ENCODE data around the gene ASTN2. TPM values are rescaled to one million over a fixed set of nuclear protein-coding genes. Genes with fewer than 3 reads are reported as not detected.

ASTN2 gene
- total RNA-seq, 4 donors from 2014 or later, result 0.97 to 4.7 (median 3.0) TPM

DNA sequence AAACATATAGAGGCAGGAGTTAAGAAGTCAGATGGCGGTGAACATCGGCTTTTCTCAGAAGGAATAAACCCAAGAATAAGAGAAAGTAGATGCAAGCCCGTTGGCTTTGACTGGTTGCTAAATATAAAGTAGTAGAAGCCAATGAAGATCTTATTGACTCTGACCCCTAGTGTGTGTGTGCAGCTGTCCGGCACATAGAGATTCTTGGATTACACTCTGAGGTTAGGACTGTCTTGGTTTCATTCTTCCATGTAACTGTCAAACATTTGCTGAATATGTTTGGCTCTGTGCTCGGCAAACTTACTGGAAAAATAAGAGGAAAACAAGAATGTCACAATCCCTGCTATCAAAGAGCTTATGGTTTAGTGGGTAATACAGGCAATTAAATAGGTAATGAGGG, 54.9 kb downstream of the ASTN2 start:
- H3K4me3 ChIP-seq (ENCODE audit: low read depth, poor library complexity, severe bottlenecking), result no peak overlapping the region
- no peak for DNase-seq (ENCODE audit: low spot score in 2 of 2)
- WGBS, 2 donors, result 82 to 83% methylated on average over 5 of the region's 5 CpGs

DNA sequence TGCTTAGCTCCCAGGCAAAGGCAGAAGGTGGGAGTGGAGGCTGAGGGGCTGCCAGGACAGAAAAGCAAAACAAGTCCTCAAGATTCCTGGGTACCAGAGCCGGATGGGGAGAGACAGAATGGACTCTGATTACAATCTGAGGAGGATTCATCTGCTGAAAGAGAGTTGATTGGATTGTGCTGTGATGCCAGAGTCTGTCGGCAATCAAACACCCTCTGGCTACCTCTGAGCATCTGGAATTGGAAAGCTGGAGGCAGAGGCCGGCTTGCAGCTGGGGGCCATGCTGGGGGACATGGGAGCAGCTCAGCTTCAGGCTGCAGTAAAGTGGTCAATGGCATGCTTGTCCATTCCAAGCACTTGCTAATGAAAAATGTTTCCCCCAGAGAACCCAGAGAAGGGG, 59.3 kb downstream of the ASTN2 start:
- intact Hi-C loops (cut with DNase I; ENCODE audit: low total_unique reads), result no loop called here
- 43 to 65% methylated on average over 3 of the region's 3 CpGs for WGBS, 2 donors
- no peak for DNase-seq (ENCODE audit: low spot score in 2 of 2)
- H3K4me3 ChIP-seq (ENCODE audit: low read depth, poor library complexity, severe bottlenecking), result no peak overlapping the region
- TF ChIP-seq, protein P1, sequence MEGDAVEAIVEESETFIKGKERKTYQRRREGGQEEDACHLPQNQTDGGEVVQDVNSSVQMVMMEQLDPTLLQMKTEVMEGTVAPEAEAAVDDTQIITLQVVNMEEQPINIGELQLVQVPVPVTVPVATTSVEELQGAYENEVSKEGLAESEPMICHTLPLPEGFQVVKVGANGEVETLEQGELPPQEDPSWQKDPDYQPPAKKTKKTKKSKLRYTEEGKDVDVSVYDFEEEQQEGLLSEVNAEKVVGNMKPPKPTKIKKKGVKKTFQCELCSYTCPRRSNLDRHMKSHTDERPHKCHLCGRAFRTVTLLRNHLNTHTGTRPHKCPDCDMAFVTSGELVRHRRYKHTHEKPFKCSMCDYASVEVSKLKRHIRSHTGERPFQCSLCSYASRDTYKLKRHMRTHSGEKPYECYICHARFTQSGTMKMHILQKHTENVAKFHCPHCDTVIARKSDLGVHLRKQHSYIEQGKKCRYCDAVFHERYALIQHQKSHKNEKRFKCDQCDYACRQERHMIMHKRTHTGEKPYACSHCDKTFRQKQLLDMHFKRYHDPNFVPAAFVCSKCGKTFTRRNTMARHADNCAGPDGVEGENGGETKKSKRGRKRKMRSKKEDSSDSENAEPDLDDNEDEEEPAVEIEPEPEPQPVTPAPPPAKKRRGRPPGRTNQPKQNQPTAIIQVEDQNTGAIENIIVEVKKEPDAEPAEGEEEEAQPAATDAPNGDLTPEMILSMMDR (IDR thresholded peaks at IDR 0.05), result no peak

More for the DNA sequence above, 54.9 kb downstream of the ASTN2 start:
- intact Hi-C loops (cut with DNase I; ENCODE audit: low total_unique reads), result no loop called here
- TF ChIP-seq, protein P1 (IDR thresholded peaks at IDR 0.05), result no peak
- no peak for TF ChIP-seq POLR2A (IDR thresholded peaks at IDR 0.05)

DNA sequence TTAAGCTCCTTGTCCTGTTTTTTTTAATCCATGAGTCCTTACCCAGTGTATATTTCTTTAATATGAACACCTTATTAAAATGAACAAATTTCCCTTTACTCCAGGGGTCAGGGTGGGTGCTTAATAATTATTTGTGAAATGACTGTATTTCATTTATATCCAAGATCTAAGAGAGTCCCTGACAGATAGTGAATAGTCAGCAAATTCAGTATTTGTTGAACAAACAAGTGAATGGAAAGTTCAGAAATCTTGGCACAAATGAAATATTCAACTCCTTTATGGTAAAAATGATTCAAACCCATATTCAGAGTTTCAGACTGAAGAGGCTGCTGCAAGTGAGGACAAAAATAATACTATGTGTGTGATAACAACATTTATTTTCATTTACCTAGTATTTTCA, 59.9 kb downstream of the ASTN2 start:
- TF ChIP-seq POLR2A (IDR thresholded peaks at IDR 0.05), result no peak
- TF ChIP-seq, protein P1 (IDR thresholded peaks at IDR 0.05), result no peak
- DNase-seq (ENCODE audit: low spot score in 2 of 2), result no peak
- intact Hi-C loops (cut with DNase I; ENCODE audit: low total_unique reads), result no loop called here
- H3K4me3 ChIP-seq (ENCODE audit: low read depth, poor library complexity, severe bottlenecking), result no peak overlapping the region

DNA sequence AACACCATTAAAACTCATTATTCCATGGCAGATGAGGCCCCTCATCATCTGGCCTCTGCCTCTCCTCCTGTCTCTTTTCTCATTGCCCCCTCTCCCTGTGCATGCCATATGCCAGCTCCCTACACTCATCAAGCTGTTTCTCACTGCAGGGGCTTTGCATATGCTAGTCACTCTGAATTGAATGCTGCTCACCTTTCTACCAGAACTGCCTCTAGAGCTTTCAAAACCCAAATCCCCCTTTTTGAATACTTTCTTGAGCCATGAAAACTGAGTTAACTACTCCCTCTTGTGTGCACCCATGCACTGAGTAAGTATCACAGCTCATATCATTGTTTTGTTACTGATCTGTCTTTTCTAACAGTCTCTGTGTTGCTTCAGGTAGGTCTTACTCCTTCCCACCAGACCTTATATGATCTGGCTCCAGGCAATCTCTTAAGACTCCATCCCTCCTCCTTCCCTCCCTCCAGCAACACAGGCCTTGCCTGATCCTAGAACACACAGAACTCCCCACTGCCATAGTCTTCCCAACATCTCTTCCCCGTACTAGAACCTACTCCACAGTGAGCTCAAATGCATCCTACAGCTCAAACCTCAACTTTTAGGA, 60.5 kb downstream of the ASTN2 start:
- intact Hi-C loops (cut with DNase I; ENCODE audit: low total_unique reads), result no loop called here
- DNase-seq (ENCODE audit: low spot score in 2 of 2), result no peak
- 90 to 92% methylated on average over 1 of the region's 1 CpG for WGBS, 2 donors
- no peak overlapping the region for H3K4me3 ChIP-seq (ENCODE audit: low read depth, poor library complexity, severe bottlenecking)
- no peak for TF ChIP-seq POLR2A (IDR thresholded peaks at IDR 0.05)
- TF ChIP-seq, protein P1 (IDR thresholded peaks at IDR 0.05), result no peak

DNA sequence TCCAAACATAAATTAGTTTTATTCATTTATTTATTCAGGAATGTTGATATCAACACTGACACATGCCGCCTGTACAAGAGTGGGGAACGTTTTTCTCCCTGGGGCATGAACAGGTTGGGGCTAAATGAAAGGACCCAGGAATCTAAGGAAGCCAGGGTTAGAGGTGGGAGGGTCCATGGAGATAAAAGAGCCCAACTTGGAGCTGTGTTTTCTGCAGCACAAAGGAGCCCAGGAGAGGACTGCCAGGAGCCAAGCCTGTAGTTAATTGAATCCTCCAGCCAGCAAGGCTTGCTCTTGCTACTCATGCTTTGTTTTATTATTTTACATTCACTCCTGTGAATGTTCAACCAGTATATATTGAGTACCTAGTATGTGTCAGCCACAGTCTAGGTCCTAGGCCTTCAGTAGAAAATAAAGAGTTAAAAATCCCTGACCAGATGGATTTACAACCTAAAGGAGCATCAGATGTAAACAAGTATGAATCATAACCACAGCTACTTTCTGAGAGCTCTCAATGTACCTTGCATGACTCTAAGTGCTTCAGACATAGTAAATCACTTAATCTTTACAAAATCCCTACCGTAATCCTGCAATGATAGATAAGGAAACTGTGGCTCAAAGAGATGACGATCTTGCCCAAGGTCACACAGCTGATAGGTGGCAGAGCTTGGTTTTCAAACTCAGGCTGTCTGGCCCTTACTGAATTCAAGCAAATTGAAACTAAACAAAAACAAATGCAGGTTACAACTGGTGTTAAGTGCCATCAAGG, 69.8 kb downstream of the ASTN2 start:
- 37 to 47% methylated on average over 4 of the region's 4 CpGs for WGBS, 2 donors
- no peak for TF ChIP-seq POLR2A (IDR thresholded peaks at IDR 0.05)
- TF ChIP-seq, protein P1 (IDR thresholded peaks at IDR 0.05), result no peak
- intact Hi-C loops (cut with DNase I; ENCODE audit: low total_unique reads), result no loop called here
- no peak overlapping the region for H3K4me3 ChIP-seq (ENCODE audit: low read depth, poor library complexity, severe bottlenecking)
- no peak for DNase-seq (ENCODE audit: low spot score in 2 of 2)

All from lower leg skin (tissue), 4 donors.